Hepatocyte (in vitro differentiated cells): ENCODE results near the gene FOXE1. TPM values are rescaled to one million over a fixed set of nuclear protein-coding genes. Genes with fewer than 3 reads are reported as not detected.

ENCODE experiments used
- DNase-seq: peaks from one replicate; pipeline ENCODE4 v3.0.0-alpha.2; 2016; ENCODE audit warnings: low spot score
- H2AFZ ChIP-seq: fragments of 200-600 bp; sonication (generic); 2 replicates; pipeline ENCODE4 v1.6.0; 2016; ENCODE audit warnings: antibody characterized with exemption, mild to moderate bottlenecking
- H3K27ac ChIP-seq: fragments of 200-600 bp; sonication (generic); 2 replicates; pipeline ENCODE4 v1.5.1; 2016; ENCODE audit warnings: mild to moderate bottlenecking
- H3K27me3 ChIP-seq: fragments of 200-600 bp; sonication (generic); 2 replicates; pipeline ENCODE4 v1.6.1; 2016
- H3K36me3 ChIP-seq: fragments of 200-600 bp; sonication (generic); replicated peaks from 2 replicates; pipeline ENCODE4 v1.5.1; 2016; ENCODE audit warnings: low read depth; ENCODE audit not compliant: insufficient read depth
- H3K4me1 ChIP-seq: fragments of 200-600 bp; sonication (generic); 2 replicates; pipeline ENCODE4 v1.5.1; 2016; ENCODE audit warnings: mild to moderate bottlenecking, moderate library complexity; ENCODE audit not compliant: insufficient read depth
- H3K4me2 ChIP-seq: fragments of 200-600 bp; sonication (generic); 2 replicates; pipeline ENCODE4 v1.6.0; 2016
- H3K4me3 ChIP-seq: fragments of 200-600 bp; sonication (generic); 2 replicates; pipeline ENCODE4 v1.5.1; 2016; ENCODE audit warnings: mild to moderate bottlenecking
- H3K79me2 ChIP-seq: fragments of 200-600 bp; sonication (generic); 2 replicates; pipeline ENCODE4 v1.6.0; 2017; ENCODE audit warnings: mild to moderate bottlenecking
- H3K9me2 ChIP-seq: fragments of 200-600 bp; sonication (generic); replicated peaks from 2 replicates; pipeline ENCODE4 v1.6.0; 2017; ENCODE audit warnings: mild to moderate bottlenecking; ENCODE audit not compliant: insufficient read depth
- H3K9me3 ChIP-seq: fragments of 200-600 bp; sonication (generic); 2 replicates; pipeline ENCODE4 v1.5.1; 2016; ENCODE audit warnings: low read depth, mild to moderate bottlenecking
- H4K20me1 ChIP-seq: fragments of 200-600 bp; sonication (generic); 2 replicates; pipeline ENCODE4 v1.6.0; 2016; ENCODE audit warnings: mild to moderate bottlenecking; ENCODE audit not compliant: insufficient read depth, poor library complexity, severe bottlenecking
- CTCF ChIP-seq: fragments of 200-600 bp; sonication (generic); IDR thresholded peaks from 2 replicates; pipeline ENCODE4 v1.5.1; 2016; ENCODE audit warnings: antibody characterized with exemption, mild to moderate bottlenecking; ENCODE audit not compliant: poor library complexity
- EZH2 ChIP-seq: fragments of 200-600 bp; sonication (generic); IDR thresholded peaks from 2 replicates; pipeline ENCODE4 v1.6.1; 2016; ENCODE audit warnings: antibody characterized with exemption, mild to moderate bottlenecking, borderline replicate concordance
- EZH2phosphoT487 ChIP-seq: fragments of 200-600 bp; sonication (generic); IDR thresholded peaks from one replicate; pipeline ENCODE4 v1.6.1; 2018; ENCODE audit warnings: antibody characterized with exemption, mild to moderate bottlenecking, low read depth, moderate library complexity; ENCODE audit not compliant: unreplicated experiment, severe bottlenecking
- WGBS: methylation state at CpG from one replicate; pipeline ENCODE4 v1.1.6; 2016; ENCODE audit warnings: low lambda C conversion rate; ENCODE audit errors: missing lambda C conversion rate; 5-methylcytosine and 5-hydroxymethylcytosine counted together
- polyA plus RNA-seq: library from polyadenylated mRNA; unstranded; fragments of >200 nt; fragmentation: Nextera tagmentation; extraction: Ambion mirVana; gene quantifications from 2 replicates; pipeline ENCODE4 v1.2.1, GENCODE V29; 2016
- total RNA-seq: library from RNA; depleted of rRNA; stranded (reverse); fragments of >200 nt; gene quantifications from 2 replicates; pipeline ENCODE4 v1.2.3, GENCODE V29; 2014

Gene FOXE1
- total and polyA plus RNA-seq, 2 experiments from 2014 or later: 0.67 to 0.99 TPM

GRCh38 chr9:97858826-97859225 is 5.8 kb downstream of the FOXE1 start:
- Histone ChIP-seq H3K4me3 (no peak overlapping the region), H2AFZ (no peak overlapping the region), H3K4me2 (no peak overlapping the region), H3K9me2 (no peaks in the 10 kb centered on the region), H3K79me2 (no peaks in the 10 kb centered on the region), H4K20me1 (no peaks in the 10 kb centered on the region), H3K27ac (no peak overlapping the region), H3K36me3 (no peaks in the 10 kb centered on the region), H3K9me3 (no peaks in the 10 kb centered on the region), H3K4me1 (peaks cover 7% of the 10 kb centered on the region), H3K27me3 (peaks cover 88% of the 10 kb centered on the region)
- no peak for DNase-seq
- TF ChIP-seq EZH2phosphoT487: no peak
- no peak for TF ChIP-seq CTCF
- no peak for TF ChIP-seq EZH2
- WGBS: 38% methylated on average over 1 of the region's 1 CpG

DNA sequence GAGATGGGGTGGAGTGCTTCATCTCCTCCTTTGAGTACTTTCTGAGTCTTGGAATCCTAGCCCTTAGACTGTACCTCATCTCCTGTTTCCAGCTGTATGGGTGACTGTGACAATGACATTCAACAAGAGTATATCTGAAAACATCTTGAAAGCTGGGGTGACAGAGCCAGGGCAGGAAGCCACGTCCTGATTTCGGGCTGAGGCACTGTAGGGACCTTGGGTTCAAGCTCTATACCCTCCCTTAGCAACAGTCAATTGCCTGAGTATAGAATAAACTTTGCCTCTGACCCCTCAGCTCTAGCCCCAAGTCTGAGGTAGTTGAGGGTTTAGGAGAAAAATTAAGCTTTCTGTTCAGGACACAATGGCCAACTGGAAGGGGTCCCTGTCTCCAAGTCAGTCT is 6.3 kb downstream of the FOXE1 start:
- H3K4me2 ChIP-seq: no peak overlapping the region
- H3K79me2 ChIP-seq: no peaks in the 10 kb centered on the region
- H3K27me3 ChIP-seq: peaks cover 88% of the 10 kb centered on the region
- no peak overlapping the region for H3K4me3 ChIP-seq
- TF ChIP-seq EZH2phosphoT487 (no peak), CTCF (no peak), EZH2 (no peak)
- DNase-seq: no peak
- no peaks in the 10 kb centered on the region for H4K20me1 ChIP-seq
- no peaks in the 10 kb centered on the region for H3K9me2 ChIP-seq
- no peaks in the 10 kb centered on the region for H3K9me3 ChIP-seq
- 39% methylated on average over 2 of the region's 2 CpGs for WGBS
- H3K36me3 ChIP-seq: no peaks in the 10 kb centered on the region
- H2AFZ ChIP-seq: no peak overlapping the region
- H3K27ac ChIP-seq: no peak overlapping the region
- H3K4me1 ChIP-seq: peaks cover 7% of the 10 kb centered on the region

- H3K27me3 ChIP-seq: peaks cover 84% of the 10 kb centered on the region
Observed at GRCh38 chr9:97860451-97861147, 7.6 kb downstream of the FOXE1 start.

More at GRCh38 chr9:97860451-97861147, 7.6 kb downstream of the FOXE1 start:
- WGBS: 59% methylated on average over 10 of the region's 10 CpGs
- H3K4me1 ChIP-seq: peaks cover 7% of the 10 kb centered on the region
- no peak overlapping the region for H3K4me3 ChIP-seq
- TF ChIP-seq CTCF (no peak), EZH2phosphoT487 (no peak), EZH2 (no peak)
- H3K79me2 ChIP-seq: no peaks in the 10 kb centered on the region
- no peaks in the 10 kb centered on the region for H4K20me1 ChIP-seq
- H2AFZ ChIP-seq: no peak overlapping the region
- H3K4me2 ChIP-seq: no peak overlapping the region
- no peaks in the 10 kb centered on the region for H3K9me3 ChIP-seq
- no peak overlapping the region for H3K27ac ChIP-seq
- H3K9me2 ChIP-seq: no peaks in the 10 kb centered on the region
- DNase-seq: no peak
- no peaks in the 10 kb centered on the region for H3K36me3 ChIP-seq
